HFFc6 (cell line): ENCODE results near the gene MARCHF11. TPM values are rescaled to one million over a fixed set of nuclear protein-coding genes. Genes with fewer than 3 reads are reported as not detected.

Experiments
- DNase-seq: peaks from one replicate; pipeline ENCODE4 v3.0.0-alpha.2; 2018
- H3K27ac Mint-ChIP-seq: 2 replicates; pipeline ENCODE4 v1.8.0; 2020; ENCODE audit warnings: mild to moderate bottlenecking, mixed read lengths
- H3K27me3 Mint-ChIP-seq: 2 replicates; pipeline ENCODE4 v1.8.0; 2021; ENCODE audit warnings: mild to moderate bottlenecking, moderate library complexity, mixed read lengths; ENCODE audit not compliant: insufficient read depth
- H3K36me3 Mint-ChIP-seq: 2 replicates; pipeline ENCODE4 v1.8.0; 2021; ENCODE audit warnings: low read depth, mixed read lengths
- H3K4me1 Mint-ChIP-seq: 2 replicates; pipeline ENCODE4 v1.8.0; 2020; ENCODE audit warnings: low read depth, mixed read lengths
- H3K4me3 Mint-ChIP-seq: 2 replicates; pipeline ENCODE4 v1.8.0; 2020; ENCODE audit warnings: mild to moderate bottlenecking, moderate library complexity, mixed read lengths
- H3K9me3 Mint-ChIP-seq: 2 replicates; pipeline ENCODE4 v1.8.0; 2020; ENCODE audit warnings: mild to moderate bottlenecking, mixed read lengths
- long read RNA-seq: library from polyadenylated mRNA; unstranded; transcript quantifications from one replicate; pipeline ENCODE4 v2.0.0, GENCODE V29; 2019
- total RNA-seq, 6 experiments: library from RNA; stranded (reverse); fragmentation: NEBNext Ultra II Directional; extraction: Animal tissue kit (Norgen Biotek cat#: 25700); gene quantifications; 2 replicates in 1 of 6; 3 replicates in 5 of 6; pipeline ENCODE4 v1.2.3, GENCODE V29; 2021
- TF ChIP-seq, protein P1 (sequence below): fragments of 200-600 bp; sonication (generic); IDR thresholded peaks from 2 replicates; pipeline ENCODE4 v1.5.0; 2021; ENCODE audit warnings: antibody characterized with exemption, mild to moderate bottlenecking

Gene MARCHF11, protein sequence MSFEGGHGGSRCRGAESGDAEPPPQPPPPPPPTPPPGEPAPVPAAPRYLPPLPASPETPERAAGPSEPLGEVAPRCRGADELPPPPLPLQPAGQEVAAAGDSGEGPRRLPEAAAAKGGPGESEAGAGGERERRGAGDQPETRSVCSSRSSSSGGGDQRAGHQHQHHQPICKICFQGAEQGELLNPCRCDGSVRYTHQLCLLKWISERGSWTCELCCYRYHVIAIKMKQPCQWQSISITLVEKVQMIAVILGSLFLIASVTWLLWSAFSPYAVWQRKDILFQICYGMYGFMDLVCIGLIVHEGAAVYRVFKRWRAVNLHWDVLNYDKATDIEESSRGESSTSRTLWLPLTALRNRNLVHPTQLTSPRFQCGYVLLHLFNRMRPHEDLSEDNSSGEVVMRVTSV
- total RNA-seq, result not detected
- long read RNA-seq, result 0 reads

DNA sequence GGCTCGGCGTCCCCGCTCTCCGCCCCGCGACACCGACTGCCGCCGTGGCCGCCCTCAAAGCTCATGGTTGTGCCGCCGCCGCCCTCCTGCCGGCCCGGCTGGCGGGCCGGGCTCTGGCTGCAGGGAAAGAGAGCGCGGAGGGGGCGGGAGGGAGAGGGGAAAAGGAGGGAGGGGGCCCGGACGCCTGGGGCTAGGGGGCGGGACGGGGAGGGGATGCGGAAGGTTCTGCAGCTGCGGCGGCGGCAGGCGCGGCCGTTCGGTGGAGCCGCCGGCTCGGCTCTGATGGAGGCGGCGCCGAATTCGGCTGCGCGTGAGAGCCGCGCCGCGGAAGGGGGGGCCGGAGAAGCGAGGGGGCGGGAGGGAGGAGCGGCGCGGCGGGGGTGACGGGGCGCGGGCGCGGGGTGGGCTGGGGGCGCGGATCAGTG, at the start of gene MARCHF11:
Gene MARCHF11 (minus strand): TSS at position 281 of the 425 bp plus-strand sequence. CDS start 216 bp downstream, at position 65.
- H3K27me3 Mint-ChIP-seq, result peaks cover 10% of the 10 kb centered on the region; the same call in 1 of the 2 replicates
- H3K9me3 Mint-ChIP-seq, result peaks cover 9% of the 10 kb centered on the region
- TF ChIP-seq, protein P1, sequence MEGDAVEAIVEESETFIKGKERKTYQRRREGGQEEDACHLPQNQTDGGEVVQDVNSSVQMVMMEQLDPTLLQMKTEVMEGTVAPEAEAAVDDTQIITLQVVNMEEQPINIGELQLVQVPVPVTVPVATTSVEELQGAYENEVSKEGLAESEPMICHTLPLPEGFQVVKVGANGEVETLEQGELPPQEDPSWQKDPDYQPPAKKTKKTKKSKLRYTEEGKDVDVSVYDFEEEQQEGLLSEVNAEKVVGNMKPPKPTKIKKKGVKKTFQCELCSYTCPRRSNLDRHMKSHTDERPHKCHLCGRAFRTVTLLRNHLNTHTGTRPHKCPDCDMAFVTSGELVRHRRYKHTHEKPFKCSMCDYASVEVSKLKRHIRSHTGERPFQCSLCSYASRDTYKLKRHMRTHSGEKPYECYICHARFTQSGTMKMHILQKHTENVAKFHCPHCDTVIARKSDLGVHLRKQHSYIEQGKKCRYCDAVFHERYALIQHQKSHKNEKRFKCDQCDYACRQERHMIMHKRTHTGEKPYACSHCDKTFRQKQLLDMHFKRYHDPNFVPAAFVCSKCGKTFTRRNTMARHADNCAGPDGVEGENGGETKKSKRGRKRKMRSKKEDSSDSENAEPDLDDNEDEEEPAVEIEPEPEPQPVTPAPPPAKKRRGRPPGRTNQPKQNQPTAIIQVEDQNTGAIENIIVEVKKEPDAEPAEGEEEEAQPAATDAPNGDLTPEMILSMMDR, result no peak
- no peak within 1 kb of the TSS for H3K4me3 Mint-ChIP-seq
- H3K36me3 Mint-ChIP-seq, result no peaks in the 10 kb centered on the region
- no peaks in the 10 kb centered on the region for H3K4me1 Mint-ChIP-seq
- DNase-seq, result no peak
- no peak within 1 kb of the TSS for H3K27ac Mint-ChIP-seq

DNA sequence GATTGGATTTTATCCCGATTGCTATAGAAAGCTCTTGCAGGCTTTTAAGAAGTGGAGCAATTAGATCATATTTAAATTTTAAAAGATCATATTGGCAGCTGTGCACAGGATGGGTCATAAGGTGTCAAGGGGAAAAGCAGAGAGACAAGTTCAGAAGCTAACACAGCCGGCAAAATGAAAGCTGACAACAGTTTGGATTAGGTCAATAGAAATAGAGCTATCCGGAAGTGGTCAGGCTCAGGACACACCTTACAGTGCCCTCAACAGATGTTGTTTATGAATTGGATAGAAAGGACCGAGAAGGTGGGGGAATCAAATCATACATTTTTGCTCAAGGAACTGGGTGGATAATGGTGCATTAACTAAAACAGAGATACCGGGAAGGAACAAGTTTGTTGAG, 46.3 kb upstream of the MARCHF11 start:
- TF ChIP-seq, protein P1, result no peak
- no peaks in the 10 kb centered on the region for H3K4me1 Mint-ChIP-seq
- no peak overlapping the region for H3K27ac Mint-ChIP-seq
- H3K27me3 Mint-ChIP-seq, result no peaks in the 10 kb centered on the region
- H3K9me3 Mint-ChIP-seq, result peaks cover 3% of the 10 kb centered on the region; the same call in 1 of the 2 replicates
- no peak overlapping the region for H3K4me3 Mint-ChIP-seq
- no peak for DNase-seq
- no peaks in the 10 kb centered on the region for H3K36me3 Mint-ChIP-seq

DNA sequence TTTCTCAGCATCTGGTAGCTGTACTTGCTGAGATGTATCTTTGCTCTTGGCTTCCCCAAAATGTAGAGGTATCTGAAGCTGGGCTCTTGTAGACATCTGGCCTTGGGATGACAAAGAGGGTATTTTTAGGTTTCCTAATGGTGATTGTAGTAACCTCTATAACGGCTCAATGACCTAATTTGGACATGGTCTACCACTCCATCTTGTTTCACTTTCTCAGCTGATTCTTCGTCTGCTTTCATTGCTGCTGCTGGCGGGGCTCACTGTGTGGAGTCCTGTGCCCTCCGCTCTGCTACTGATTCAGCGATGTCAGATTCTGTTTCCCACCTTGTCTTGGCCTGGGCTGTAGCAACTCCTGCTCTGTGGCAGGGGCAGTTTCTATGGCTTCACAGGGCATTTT, 12.7 kb upstream of the MARCHF11 start:
- Mint-ChIP-seq H3K27me3 (no peaks in the 10 kb centered on the region), H3K4me1 (no peaks in the 10 kb centered on the region), H3K36me3 (no peaks in the 10 kb centered on the region), H3K9me3 (peaks cover 15% of the 10 kb centered on the region), H3K4me3 (no peak overlapping the region), H3K27ac (no peak overlapping the region)
- TF ChIP-seq, protein P1, result no peak
- no peak for DNase-seq

DNA sequence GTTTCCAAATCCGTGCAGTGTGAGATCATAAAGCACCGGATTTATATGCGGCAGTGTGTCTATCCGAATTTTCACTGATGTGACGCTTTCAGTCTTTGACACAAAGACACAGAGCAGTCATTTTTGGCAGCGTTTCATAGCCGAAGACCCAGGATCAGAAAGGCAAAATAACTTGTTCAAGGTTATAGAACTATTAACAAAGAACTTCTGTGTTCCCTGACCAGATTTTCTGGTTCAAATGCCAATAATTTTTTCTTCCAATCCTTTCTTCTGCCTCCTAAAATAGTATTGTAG, 1.1 kb upstream of the MARCHF11 start:
- TF ChIP-seq, protein P1, result no peak
- Mint-ChIP-seq H3K9me3 (peaks cover 9% of the 10 kb centered on the region), H3K27ac (no peak overlapping the region), H3K36me3 (no peaks in the 10 kb centered on the region), H3K4me3 (no peak overlapping the region), H3K27me3 (peaks cover 10% of the 10 kb centered on the region; the same call in 1 of the 2 replicates), H3K4me1 (no peaks in the 10 kb centered on the region)
- DNase-seq, result no peak

DNA sequence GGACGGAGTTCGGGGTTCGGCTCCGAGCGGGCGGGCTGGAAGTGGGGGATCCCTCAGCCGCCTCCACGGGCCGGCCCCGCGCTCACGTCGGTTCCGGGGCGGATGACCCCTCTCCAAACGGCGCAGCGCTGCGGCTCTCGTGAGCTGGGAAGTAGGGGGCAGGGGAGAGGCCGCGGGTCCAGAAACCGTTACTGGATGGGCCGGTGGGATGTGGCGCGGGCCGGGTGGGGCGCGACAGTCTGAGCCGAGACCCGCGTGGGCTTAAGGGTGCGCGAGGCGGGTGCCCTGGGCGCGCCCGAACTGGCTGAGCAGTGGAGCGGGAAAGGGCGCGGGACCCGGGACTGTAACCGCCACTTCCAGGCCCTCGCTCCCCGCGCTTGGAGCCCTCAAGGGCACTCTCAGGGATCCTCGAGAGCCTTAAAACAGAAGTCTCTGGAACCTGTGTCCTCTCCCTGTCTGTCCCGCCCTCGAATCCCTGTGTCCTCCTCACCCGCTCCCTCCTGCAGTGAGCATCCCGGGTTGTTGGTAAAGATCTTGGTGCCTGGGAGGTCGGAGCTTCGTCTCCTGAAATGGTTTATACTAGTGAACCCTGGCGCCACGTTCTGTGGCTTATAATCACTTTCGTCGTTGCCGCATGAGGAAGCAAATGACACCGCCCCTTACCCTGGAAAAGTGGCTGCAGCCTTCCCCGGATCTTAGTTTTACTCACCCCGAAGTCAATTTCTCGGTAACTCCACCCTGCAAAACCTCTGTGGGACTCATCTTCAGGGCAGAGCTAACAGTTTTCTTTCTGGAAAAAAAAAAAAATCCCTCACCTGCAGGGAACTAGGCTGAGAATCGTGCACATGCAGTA, 571 bp upstream of the MARCHF11 start:
- H3K4me3 Mint-ChIP-seq, result no peak overlapping the region
- TF ChIP-seq, protein P1, result no peak
- H3K9me3 Mint-ChIP-seq, result peaks cover 9% of the 10 kb centered on the region
- H3K36me3 Mint-ChIP-seq, result no peaks in the 10 kb centered on the region
- peaks cover 10% of the 10 kb centered on the region; the same call in 1 of the 2 replicates for H3K27me3 Mint-ChIP-seq
- H3K4me1 Mint-ChIP-seq, result no peaks in the 10 kb centered on the region
- H3K27ac Mint-ChIP-seq, result no peak overlapping the region
- no peak for DNase-seq
